UCSD-AML1 (cell line): Measurements from ENCODE around the gene CLEC16A.

ENCODE experiments used
- DNase-seq: peaks from one replicate; lab custom pipeline; 2025; ENCODE audit not compliant: unreplicated experiment; lab: John Stamatoyannopoulos, UW

Gene CLEC16A

GRCh38 chr16:11188801-11189740, 244.7 kb downstream of the CLEC16A start:
- no peak for DNase-seq

DNA sequence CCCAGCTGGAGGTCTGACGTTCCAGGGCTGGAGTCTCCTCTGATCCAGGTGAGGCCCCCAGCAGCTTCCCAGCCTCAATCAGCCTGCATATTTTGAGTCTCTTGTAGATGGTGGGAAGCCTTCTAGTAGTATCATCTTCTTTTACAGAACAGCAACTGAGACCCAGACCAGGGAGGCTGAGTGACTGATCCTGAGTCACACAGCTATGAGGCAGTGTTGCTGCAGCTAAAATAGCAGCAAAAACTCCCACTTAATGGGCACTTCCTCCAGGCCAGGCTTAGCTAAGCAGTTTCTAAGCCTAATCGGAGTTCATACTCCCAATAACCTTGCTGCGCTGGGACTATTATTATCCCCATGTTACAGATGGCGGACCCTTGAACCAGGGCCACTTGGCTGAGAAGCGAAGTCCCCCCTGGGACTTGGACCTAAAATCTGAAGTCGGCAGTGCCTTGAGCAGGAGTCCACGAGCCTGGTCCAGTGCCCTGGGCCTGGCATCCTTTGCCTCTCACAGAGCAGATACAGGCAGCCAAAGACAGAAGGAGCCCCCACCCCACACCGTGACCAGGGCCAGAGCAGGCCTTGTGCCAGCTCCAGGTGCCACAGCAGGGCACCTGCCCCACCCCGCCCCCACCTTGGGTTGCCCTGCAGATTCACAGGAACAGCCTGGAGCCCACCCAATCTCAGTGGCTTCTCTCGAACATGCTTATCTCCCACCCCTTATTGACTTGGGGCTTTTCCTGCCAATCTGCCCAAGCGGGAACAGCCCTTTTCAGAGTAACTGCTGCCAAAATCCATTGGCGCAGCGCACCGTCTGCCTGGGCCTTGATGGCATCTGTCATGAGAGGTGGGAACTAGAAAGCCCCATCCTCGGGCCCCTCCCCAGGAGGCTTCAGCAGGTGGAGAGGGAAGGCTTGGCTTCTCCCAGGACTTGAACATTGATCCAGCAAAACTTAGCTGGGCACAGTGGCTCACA, 246.5 kb downstream of the CLEC16A start:
- no peak for DNase-seq

DNA sequence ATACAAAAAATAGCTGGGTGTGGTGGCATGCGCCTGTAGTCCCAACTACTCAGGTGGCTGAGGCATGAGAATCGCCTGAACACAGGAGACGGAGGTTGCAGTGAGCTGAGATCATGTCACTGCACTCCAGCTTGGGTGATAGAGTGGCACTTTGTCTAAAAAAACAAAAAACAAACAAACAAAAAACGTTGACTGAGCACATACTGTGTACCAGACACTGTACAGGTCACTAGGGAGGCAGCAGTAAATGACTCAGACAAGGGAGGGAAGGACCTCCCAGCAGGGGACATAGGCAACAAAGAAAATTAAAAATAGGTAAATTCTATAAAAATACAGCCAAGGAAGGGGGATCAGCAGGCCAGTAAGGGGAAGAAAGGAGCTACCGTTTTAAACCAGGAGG, 247.3 kb downstream of the CLEC16A start:
- DNase-seq = no peak

DNA sequence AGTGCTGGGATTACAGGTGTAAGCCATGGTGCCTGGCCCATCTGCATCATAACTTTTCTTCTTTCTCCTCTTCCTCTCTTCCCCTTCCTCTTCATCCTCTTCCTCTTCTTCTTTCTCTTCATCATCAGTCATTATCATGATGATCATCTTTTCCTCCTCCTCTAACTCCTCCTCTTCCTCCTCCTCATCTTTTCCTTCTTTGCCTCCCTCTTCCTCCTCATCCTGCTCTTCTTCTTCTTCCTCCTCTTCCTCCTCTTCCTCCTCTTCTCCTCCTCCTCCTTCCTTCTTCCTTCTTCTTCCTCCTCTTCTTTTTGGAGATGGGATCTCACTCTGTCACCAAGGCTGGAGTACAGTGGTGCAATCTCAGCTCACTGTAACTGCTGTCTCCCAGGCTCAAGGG, 249.1 kb downstream of the CLEC16A start:
- DNase-seq = no peak

DNA sequence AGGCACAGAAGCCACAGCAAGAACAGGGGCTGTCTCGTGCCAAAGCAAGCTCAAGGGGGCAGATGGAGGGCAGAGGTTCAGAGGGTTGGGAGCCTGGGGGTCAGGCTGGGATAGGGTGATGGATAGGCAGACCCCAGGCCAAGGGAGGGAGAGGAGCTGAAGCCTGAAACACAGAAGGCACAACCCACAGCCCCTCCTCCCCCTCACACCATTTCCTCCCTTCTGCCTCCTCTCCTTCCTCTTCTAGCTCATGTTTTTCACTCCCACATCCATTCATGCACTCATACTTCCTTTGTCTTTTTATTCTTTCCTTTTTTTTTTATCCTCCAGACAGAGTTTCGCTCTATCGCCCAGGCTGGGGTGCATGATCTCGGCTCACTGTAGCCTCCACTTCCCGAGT, 250.5 kb downstream of the CLEC16A start:
- peak; percentile 56 for DNase-seq

DNA sequence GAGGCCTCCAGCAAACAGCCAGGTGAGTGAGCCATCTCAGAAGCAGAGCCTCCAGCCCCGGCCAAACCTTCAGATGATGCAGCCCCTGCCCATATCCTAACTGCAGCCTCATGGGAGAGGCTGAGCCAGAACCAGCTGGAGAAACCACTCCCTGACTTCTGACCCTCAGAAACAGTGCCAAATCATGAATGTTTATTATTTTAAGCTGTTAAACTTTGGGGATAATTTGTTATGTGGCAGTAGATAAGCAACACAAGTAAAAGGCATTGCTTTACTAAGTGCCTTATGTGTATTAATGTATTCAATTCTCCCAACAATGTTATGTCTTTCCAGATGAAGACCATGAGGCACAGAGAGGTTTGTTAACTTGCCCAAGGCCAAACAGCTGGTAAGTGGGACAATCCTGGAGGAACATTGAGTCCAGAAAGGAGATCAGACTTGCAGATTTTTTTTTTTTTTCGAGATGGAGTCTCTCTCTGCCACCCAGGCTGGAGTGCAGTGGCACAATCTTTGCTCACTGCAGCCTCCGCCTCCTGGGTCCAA, 252.0 kb downstream of the CLEC16A start:
- DNase-seq = no peak

DNA sequence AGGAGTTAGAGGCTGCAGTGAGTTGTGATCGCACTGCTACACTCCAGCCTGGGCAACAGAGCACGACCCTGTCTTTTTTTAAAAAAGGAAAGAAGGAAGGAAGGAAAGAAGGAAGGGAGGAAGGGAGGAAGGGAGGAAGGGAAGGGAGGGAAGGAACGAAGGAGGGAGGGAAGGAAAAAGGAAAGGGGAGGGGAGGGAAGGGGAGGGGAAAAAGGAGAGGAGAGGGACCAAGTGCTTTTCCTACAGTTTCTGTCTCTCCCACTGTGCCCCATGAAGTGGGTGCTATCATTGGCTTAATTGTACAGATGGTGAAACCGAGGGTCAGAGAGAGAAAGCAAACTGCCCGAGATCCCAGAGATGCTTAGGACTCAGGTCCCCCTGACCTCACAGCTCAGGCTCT, 254.0 kb downstream of the CLEC16A start:
- no peak for DNase-seq

DNA sequence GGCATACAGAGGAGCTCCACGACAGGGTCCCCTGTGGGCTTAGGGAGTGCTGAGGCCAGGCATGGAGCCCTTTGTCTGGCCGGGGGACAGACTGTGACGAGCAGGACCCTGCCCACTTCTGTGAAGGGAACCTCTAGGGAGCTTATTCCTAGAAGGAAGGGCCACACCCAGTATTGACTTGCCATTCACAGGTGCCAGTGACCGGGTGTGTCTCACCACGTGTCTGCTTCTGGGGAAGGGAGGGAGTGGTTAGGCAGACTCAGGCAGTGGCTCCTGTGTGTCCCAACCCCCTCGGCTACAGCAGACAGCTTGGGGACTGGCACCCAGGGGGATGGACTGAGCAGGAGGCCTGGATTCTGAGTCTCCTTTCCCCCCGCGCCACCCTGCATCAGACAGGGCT, 254.5 kb downstream of the CLEC16A start:
- DNase-seq = peak; percentile 30

DNA sequence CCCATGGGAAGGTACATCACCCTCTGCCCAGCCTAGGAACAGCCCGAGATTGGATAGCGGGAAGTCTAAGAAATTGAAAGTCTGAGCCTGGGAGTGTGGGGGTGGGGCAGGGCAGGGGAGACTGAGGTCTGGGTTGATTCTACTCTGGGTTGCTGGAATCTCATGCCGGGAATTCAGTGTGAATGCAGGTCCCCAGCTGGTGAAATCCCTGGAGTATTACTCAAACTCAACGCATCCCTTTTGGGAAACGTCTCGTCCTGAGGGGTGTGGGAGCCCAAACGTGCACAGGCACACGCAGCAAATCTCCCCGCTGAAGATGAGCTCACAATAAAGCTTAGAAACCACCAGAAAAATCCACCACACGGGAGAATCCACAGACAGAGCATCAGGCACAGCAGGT, 256.2 kb downstream of the CLEC16A start:
- no peak for DNase-seq

- DNase-seq = peak; percentile 76
Observed at GRCh38 chr16:11201498-11202259, 257.3 kb downstream of the CLEC16A start.

DNA sequence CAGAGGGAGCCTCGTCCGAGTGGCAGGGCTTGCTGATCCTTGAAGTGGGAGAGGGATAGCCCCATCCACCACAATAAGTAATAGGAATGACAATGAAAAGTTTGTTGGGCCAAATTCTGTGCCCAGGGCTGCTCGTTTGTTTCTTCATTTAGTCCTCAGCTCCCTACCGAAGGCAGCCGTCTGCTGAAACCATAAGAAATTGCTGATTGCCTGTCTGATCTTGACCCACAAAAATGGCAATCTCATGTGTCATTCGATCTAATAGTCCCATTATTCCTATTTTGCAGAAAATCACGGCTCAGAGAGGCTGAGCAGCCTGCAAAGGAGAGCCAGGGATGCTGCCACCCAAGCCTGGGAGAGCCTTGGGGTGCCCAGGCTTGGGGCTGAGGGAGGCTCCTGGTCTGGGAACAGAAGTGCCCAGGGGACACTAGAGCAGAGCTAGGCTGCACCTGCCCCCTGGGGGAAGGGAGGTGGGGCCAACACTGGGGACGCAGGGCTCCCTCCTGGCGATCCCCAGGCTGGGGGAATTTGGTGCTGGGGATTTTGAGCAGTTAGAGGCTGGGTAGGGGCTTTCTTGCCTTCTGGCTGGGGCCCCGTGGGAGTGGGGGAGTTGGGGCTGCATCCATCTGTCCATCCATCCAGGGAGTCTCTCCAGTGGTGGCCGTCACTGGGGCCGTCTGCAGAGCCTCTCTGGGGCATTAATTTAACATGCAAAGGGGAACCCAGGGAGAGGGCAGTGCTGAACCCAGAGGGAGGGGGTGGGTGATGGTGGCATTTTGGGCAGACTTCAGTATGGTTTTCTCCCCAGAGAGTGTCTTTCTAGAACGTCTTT, 258.1 kb downstream of the CLEC16A start:
- DNase-seq = no peak

GRCh38 chr16:11203111-11203623, 258.8 kb downstream of the CLEC16A start:
- DNase-seq = no peak

GRCh38 chr16:11204513-11205047, 260.2 kb downstream of the CLEC16A start:
- no peak for DNase-seq

GRCh38 chr16:11205065-11205699, 260.8 kb downstream of the CLEC16A start:
- no peak for DNase-seq

GRCh38 chr16:11205754-11206581, 261.6 kb downstream of the CLEC16A start:
- DNase-seq = peak; percentile 51

GRCh38 chr16:11207646-11208045, 263.3 kb downstream of the CLEC16A start:
- DNase-seq = no peak

GRCh38 chr16:11208916-11209665, 264.7 kb downstream of the CLEC16A start:
- peak; percentile 40 for DNase-seq
